Right forelimb (tissue), 1 donor: ENCODE data around the gene MGMT.

Source experiments
- DNase-seq: peaks from one replicate; pipeline ENCODE4 v3.0.0-alpha.2; 2018

The MGMT gene

GRCh38 chr10:129743738-129744133 lies 276.7 kb downstream of the MGMT start:
- DNase-seq, result no peak

DNA sequence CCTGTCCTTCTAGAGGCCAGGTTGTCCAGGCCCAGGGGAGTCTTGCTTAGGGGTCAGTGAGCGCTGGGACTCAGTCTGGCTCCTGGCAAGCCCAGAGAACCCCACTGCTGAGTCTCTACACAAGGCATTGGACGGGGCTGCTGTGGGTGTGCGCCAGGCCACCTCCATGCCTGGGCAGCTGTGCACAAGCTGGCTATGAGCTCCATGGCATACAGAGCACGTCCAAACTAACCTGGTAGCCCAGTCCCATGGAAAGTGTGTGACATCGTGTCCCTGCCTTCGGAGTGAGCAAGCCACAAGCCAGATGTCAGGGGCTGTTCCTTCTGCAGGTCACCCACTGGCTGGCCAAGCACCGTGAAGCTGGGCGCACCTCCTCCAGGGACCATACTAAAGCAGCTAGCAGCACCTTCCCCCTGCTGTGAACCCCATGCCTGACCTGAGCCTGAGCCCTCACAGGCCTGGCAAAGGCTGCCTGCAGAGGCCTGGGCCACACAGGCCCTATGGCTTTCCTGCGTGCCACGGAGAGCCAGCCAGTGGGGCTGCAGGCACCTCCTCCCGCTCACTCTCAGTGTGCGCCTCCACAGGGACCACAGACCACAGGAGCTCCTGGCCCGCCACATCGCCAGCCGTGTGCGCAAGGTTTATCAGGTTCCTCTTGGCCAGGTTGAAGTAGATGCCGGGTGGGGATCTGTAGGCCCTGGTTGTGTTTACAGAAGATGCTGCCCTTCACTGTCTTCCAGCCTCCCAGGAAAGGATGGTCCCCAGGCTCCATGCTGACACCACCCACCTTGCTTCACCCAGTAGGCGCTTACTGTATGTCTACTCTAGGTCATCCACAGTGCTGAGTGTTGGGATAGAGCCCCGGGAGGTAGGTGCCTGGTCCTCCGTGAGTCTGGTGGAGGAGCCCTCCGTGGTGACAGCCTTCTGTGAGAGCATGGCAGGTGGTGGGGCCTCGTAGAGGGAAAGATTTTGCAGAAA lies 277.4 kb downstream of the MGMT start:
- DNase-seq, result peak; percentile 38

DNA sequence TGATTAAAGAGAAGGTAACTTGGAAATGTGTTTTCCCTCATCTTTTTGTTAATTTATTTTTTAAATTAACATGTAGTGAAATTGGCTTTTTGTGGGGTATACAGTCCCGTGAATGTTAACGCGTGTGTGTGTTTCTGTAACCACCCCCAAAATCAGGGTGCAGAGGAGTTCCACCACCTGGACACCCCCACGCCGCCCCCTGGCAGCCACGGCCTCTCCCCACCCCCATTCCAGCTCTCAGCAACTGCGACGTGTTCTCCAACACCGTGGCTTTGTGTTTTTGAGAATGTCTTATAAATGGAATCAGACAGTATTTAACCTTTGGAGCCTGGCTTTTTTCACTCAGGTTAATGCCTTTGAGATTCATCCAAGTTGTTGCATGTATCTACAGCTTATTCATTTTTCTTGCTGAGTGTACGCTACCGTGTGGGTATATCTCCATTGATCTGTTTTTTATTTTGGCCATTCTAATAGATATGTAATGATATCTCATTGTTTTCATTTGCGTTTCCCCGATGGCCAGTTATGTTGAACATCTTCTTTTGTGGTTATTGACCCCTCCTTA lies 278.2 kb downstream of the MGMT start:
- no peak for DNase-seq

GRCh38 chr10:129754211-129755050 lies 287.4 kb downstream of the MGMT start:
- peak; percentile 19 for DNase-seq

DNA sequence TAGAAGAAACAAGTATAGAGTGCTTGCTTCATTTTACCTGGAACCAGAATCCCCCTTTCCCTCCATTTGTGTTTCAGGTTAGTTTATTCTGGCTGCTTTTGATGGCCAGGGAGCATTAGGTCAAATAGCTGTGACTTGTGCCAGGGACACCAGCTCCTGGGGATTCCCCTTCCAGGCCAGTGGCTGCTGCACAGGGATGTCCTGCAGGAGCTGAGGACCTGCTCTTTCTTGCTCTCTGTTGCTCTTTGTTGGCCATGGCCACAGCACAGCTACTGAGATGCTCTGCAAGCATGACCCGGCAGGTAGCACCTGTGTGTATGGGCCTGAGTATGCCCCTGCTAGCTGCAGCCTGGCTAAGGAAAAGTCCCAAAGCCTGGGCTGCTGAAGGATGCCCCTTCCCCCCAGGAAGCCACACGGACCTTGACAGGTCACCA lies 288.1 kb downstream of the MGMT start:
- DNase-seq, result peak; percentile 11

- DNase-seq, result peak; percentile 22
Measured at GRCh38 chr10:129755621-129756020, 288.6 kb downstream of the MGMT start.

DNA sequence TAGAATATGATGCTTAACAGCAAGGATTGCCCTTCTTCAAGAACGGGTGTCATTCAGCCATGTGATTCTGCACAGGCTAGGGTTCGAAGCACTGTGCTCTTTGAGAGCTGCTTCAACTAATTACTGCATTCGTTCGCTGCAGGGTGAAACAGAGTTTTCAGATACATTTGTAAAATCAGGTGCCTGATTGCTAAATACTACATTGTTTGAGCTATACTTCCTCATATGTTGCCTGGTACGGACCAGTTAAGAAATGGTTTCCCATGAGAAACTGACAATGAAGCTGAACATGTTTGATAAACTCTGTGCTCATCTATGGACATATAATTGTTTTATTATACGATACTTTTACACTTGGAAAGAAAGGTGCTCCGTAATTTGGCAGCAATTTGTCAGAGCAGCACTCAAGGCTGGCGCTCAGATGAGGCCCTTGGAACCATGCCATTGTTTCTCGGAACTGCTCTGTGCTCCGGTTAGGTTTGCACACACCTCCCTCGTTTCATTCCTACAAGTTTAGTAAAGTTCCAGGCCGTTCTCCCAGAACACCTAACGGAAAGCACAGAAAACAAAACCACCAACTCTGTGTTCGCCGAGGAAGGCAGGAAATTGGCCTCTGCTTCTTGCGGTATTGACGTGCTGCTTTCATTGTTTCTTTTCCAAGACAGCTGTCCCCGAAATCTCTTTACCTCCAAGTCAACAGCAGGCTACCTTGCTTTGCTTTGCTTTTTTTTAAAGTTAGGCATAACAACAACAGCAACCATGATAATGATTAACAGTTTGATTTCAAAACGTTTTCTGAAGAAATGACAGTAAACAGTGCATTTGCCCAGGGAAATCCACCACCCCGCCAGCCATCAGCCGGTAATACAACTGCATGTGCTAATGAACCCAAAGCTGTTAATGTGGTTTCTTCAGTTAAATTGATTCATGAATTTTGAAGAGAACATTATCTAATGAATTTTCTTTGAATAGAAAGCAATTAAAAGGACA lies 290.2 kb downstream of the MGMT start:
- DNase-seq, result peak; percentile 73

DNA sequence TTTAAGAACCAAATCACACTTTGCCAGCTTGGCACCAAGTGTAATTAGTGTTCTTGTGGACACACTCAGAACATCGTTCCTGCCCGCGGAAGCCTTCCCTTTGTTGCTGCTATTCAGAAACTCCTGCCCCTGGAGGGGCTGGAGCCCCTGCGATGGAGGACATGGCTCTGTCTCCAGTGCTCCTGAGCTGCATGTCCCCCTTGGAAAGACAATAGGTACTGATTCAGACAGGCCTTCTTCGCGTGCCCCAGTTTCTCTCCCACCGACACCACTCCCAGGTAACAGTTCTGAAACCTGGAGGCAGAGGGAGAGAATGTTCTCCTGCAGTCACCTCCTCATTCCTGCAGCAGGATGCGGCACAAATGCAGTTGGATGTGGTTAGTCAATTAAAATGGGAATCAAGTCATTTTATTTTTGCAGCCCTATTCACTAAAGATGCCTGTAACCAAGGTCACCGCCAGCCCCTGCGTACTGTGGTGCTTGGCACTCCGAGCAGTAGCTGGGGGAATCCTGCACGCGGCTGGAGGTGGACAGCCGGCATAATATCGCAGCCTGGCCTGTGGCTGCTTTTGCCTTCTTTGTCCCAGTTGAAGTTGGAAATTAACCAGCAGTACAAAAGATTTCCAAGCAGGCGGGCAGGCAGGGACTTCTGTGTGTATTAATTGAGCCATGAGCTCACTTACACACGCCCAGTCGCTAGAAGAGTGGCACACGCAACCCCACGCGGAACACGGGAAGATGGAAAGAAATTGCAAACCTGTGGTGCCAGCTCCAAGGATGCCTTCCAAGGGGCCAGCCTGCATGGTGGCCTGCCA lies 291.4 kb downstream of the MGMT start:
- DNase-seq, result peak; percentile 25

DNA sequence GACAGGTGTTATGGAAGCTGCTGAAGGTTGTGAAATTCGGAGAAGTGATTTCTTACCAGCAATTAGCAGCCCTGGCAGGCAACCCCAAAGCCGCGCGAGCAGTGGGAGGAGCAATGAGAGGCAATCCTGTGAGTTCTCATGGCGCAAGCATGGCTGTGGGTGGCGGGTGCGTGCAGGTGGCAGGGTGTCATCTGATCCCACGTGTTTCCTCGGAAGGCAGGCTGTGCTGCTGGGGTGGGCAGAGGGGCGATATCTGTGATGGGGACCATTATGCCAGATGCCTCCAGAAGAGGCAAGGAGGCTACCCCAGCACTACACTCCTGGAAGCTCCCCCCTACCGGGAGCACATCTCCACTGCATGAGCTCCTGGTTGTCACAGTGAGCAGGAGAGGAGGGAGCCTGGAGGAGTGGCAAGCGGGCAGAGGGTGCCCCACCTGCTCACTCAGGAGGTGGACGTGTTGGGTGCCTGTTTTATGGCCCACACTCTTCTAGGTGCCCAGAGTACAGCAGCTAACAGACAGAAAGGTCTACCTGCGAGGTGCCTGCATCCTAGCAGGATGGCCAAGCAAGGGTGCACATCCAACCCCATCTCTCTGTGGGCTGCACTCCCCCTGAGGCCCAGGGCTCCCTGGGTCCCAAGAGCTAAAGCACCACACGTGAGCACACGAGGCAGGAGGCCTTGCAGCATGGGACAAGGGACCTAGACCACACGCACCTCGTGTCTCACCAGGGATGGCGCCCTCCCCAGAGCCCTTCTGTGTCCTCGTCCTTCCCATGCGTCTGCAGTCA lies 292.4 kb downstream of the MGMT start:
- DNase-seq, result peak; percentile 18

GRCh38 chr10:129760003-129760315 lies 292.9 kb downstream of the MGMT start:
- peak; percentile 36 for DNase-seq

DNA sequence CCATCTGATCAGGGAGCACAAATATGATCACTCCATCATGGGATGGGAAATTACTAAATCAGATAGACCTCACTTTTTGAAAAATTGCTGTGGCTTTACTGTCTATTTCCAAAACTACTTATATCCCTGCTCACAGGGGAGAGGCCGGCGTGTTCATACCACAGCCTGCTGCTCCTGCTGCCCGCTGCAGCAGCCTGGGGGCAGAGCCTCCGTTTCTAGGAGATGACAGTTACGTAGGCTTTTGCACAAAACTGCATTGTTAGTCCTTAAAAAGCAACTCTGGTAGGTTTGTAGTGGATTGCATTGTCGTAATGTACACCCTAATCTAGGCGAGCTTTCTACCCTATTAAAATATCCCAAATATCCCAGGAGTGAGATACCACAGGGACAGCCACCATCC lies 293.4 kb downstream of the MGMT start:
- no peak for DNase-seq

- peak; percentile 15 for DNase-seq
Measured at GRCh38 chr10:129761197-129761972, 294.3 kb downstream of the MGMT start.

DNA sequence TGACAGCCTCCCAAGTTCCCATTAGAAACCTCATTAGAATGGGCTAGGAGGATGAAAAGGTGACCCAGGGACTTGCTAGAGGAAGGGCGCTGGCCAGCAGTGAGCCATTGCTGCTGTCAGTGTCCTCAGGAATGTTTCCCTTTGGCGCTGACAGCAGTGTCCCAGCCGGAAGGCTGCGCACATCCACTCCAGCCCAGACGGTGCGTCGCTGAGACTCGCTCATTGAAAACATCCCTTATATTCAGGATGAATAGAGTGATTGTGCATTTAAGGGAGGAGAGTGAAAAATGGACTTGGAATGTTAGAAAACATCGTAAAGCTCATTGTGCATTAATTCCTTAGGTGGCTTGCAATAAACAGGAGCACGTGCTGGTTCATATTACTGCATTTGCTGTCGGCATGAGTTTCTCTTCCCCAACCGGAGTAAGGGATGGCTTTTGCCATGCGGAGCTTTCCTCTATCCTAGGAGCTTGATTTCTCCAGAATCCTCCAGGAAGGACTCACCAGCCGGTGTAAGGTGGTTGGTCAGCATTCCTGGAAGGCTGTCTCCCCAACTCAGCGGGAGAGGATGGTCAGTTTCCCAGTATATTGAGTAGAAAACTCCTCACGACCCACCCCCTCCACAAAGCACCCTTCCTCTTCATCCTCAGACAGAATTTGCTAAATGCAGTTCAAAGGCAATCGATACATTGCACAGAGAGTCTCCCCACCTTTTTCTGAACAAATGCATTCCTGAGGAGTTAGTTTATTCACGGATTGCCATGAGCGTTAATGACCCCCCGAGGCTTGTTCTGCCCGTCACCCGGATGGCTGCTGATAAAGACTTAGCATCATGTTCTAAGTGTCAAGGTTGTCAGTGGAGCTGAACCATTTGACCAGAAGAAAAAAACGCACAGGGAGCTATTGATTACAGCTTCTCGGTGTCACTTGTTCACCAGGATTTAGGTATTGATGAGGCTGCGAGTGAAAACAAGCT lies 295.2 kb downstream of the MGMT start:
- DNase-seq, result peak; percentile 41

DNA sequence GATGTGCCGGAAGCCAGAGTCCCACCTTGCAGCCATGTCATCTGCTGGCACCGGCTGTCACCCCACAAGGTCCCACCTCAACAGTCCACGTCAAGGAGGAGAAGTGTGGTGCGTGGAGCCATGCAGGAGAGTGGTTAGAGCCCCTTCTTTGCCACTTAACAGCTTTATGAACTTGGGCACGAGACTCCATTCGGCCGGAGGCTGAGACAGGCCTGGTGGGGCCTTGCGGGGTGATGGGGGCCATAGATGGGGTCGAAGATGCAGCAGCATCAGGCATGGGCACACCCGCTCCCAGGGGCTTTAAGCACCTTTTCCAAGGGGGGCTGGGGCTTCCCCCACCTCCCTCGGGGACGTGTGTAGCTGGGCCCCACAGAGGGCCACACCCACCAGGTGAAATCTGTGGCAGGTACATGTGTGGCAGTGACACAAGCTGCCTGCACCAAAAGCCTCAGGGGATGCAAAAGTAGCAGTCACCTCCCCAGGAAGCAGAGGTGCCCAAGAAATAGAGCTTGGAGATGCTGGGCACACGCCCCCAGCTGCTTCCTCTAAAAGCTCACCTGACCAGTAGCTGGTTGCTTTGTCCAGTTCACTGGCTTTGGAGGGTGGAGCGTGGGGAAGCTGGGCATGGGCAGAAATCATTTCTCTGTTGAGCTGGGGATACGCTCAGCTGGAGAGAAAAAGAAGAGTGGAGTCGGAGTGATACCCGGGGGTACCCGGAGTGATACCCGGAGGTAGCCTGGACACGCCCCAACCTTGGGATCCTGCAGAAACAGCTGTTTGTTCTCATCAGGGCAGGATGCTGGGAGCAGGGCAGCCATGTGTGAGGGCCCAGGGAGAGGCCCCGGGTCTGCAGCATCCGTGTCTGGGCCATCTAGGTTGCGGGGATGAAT lies 297.2 kb downstream of the MGMT start:
- peak; percentile 39 for DNase-seq

GRCh38 chr10:129764901-129765663 lies 298.0 kb downstream of the MGMT start:
- DNase-seq, result peak; percentile 26
